ENCODE results near the gene SPRYD3.

- TF ChIP-seq POLR2A (IDR thresholded peaks at IDR 0.05), result no peak
- TF ChIP-seq, protein P1, sequence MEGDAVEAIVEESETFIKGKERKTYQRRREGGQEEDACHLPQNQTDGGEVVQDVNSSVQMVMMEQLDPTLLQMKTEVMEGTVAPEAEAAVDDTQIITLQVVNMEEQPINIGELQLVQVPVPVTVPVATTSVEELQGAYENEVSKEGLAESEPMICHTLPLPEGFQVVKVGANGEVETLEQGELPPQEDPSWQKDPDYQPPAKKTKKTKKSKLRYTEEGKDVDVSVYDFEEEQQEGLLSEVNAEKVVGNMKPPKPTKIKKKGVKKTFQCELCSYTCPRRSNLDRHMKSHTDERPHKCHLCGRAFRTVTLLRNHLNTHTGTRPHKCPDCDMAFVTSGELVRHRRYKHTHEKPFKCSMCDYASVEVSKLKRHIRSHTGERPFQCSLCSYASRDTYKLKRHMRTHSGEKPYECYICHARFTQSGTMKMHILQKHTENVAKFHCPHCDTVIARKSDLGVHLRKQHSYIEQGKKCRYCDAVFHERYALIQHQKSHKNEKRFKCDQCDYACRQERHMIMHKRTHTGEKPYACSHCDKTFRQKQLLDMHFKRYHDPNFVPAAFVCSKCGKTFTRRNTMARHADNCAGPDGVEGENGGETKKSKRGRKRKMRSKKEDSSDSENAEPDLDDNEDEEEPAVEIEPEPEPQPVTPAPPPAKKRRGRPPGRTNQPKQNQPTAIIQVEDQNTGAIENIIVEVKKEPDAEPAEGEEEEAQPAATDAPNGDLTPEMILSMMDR (IDR thresholded peaks at IDR 0.05), result no peak
Observed at GRCh38 chr12:53107122-53107521, 27.9 kb upstream of the SPRYD3 start.

Measured in uterus (tissue), 2 donors.